GM21723 (cell line): ENCODE results near the gene B3GNT9.

Source experiments
- ATAC-seq: cut with Tn5 transposase; IDR thresholded peaks from one replicate; pipeline ENCODE4 v1.9.1; 2021; ENCODE audit warnings: mild to moderate bottlenecking, moderate library complexity; ENCODE audit not compliant: unreplicated experiment

The B3GNT9 gene

DNA sequence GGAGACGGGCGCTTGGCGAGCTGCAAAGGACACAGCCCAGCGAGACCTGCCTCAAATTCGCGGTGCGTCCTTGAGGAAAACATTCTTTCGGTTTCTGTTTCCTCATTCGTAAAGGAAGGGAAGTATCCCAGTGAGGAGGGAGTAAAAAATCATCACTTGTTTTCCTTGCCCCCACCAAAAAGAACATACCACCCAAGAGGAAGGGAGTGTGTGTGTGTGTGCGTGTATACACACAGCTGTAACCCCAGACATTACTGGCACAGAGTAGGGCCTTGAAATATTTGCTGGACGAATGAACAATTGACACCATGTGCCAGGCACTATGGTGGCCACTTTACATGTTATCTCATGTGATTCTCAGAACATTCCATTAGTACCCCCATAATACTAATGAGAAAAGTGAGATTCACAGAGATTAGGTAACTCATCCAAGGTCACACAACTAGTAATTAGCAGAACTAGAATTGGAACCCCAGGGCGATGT, 34.9 kb upstream of the B3GNT9 start:
- ATAC-seq = no peak

DNA sequence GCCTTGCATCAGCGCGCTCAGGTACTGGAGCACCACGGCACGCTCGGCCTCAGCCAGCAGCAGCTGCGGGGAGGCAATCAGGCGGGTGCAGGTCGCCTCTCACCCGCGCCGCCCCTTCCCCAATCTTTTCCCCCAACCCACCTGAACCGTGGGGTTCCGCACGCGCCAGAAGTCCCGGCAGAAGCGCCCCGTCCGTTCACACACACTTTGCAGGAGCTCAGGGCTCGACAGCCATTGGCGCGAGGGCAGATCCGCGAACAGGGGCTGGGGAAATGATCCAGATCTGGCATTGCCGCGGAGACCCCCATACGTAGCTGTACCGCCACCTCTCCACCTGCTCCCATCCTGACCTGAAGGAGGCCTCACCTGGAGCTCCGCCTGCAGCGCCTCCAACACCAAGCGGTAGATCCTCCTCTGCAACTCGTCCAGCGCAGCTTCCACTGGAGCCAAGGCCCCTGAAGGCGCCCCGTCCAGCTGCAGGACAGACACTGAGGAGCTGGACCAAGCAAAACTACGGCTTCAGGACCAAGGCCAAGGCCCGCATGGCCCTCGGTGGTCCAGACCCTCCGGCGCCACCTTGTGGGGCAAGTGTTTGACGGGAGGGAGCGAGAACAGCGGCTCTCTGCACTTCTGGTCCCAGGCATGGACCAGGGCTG, 34.3 kb upstream of the B3GNT9 start:
- ATAC-seq = peak; percentile 31

DNA sequence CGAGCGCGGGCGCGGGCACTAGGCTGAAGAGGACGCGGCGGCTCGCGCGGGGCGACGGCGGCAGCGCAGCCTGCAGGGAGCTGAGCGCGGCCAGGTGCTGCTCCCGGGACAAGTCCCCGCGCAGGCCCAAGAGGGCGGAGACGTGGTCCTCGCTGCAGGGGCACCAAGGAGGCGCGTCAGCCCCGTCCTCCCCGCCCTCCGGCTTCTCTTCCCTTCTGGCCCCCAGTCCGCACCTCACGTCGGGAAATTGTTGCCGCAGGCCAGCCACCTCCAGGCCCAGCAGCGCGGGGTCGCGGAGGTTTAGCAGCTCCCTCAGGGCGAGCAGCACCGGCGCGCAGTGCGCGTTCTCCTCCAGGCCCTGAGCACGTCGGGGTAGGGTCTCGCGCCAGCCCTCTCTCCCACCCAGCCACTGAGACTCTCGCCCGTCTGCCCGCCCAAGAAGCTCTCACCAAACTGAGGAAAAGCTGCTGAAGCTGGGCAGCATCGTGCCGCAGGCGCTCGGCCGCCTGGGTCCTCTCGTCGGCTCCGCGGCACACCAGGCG, 33.7 kb upstream of the B3GNT9 start:
- ATAC-seq = peak; percentile 13

GRCh38 chr16:67183627-67184452, 33.0 kb upstream of the B3GNT9 start, which contains the start of gene MATCAP1:
MATCAP1 (minus strand) TSS chr16:67183963; CDS start chr16:67180610, 3,353 bp downstream.
- peak; percentile 92 for ATAC-seq

GRCh38 chr16:67183284-67183626, 32.5 kb upstream of the B3GNT9 start:
- ATAC-seq = no peak

DNA sequence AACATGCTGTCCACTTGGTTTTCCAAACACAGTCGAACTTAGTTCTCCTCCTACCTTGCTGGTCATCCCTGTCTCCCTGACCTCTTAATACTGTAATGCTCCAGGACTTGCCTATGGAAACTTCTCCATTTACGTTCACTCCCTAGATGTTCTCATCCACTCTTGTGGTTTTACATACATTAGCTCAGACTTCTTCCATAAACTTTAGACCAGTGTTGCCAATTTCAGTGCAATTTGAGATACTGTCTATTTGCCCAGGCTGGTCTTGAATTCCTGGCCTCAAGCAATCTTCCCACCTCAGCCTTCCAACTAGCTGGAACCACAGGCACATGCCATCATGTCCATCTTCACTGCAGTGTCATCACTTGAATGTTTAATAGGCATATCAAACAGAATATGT, 31.5 kb upstream of the B3GNT9 start:
- ATAC-seq = no peak

DNA sequence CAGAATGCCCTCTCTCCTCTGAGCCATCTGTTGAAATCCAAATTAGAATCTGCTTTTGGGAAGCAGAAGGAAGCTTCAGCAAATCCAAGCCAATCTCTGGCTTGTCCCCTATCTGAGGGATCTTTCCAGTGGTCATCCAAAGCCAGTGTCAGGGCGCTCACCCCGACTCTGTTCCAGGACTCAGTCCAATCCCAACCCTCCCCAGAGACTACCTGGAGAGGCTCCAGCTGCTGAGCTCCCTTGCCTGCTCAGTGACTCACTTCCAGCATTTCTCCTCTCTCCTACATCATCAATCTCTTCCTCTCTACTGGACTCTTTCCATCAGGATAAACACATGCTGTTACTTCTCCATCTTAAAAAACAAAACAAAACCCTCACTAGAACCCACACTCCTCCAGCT, 30.5 kb upstream of the B3GNT9 start:
- ATAC-seq = no peak

GRCh38 chr16:67180166-67180565, 29.4 kb upstream of the B3GNT9 start:
- ATAC-seq = no peak

GRCh38 chr16:67179421-67180080, 28.8 kb upstream of the B3GNT9 start:
- no peak for ATAC-seq

DNA sequence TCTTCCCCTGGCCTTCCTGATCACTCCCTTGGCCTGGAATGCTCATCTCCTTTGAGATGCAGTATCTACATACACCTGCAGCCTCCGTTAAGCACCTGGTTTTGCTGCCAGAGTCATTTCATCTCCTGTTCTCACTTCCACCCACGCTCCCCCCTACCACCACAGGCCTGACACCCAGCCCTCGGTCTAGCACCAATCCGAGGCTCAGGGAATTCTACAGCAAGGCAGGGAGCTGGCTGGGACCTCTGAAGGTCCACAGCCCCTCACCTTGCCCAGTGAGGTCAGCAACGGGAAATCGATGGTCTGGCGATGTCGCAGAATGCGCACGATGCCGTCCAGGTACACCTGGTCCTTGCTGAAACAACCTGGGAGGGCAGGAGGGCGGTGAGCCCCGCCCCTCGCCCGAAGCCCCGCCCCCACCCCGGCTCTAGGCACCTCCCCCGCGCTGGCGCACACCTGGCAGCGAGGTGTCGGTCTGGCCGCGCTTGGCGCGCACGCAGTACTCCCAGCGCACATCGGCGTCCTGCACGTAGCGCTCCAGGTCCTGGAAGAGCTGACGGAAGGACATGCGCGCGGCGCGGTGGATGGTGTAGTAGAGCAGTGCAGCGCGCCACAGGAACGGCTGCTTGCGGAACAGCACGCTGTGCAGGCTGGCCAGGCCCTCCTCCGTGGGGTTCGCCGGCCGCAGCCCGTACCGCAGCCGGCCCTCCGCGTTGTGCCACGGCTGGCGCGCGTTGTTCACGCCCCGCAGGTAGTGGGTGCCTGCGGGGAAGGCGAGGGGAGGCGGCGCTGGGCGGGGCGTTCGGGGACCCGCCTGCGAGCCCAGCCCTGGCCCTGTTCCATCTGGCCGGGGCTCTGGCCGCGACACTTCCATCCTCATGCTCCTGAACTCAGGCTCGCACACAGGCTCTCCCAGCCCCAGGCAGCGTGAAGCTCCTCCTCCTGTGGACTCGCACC, 27.2 kb upstream of the B3GNT9 start:
- ATAC-seq = no peak

- no peak for ATAC-seq
Observed at GRCh38 chr16:67176662-67177061, 25.9 kb upstream of the B3GNT9 start.

- no peak for ATAC-seq
Observed at GRCh38 chr16:67174706-67175231, 24.0 kb upstream of the B3GNT9 start.

DNA sequence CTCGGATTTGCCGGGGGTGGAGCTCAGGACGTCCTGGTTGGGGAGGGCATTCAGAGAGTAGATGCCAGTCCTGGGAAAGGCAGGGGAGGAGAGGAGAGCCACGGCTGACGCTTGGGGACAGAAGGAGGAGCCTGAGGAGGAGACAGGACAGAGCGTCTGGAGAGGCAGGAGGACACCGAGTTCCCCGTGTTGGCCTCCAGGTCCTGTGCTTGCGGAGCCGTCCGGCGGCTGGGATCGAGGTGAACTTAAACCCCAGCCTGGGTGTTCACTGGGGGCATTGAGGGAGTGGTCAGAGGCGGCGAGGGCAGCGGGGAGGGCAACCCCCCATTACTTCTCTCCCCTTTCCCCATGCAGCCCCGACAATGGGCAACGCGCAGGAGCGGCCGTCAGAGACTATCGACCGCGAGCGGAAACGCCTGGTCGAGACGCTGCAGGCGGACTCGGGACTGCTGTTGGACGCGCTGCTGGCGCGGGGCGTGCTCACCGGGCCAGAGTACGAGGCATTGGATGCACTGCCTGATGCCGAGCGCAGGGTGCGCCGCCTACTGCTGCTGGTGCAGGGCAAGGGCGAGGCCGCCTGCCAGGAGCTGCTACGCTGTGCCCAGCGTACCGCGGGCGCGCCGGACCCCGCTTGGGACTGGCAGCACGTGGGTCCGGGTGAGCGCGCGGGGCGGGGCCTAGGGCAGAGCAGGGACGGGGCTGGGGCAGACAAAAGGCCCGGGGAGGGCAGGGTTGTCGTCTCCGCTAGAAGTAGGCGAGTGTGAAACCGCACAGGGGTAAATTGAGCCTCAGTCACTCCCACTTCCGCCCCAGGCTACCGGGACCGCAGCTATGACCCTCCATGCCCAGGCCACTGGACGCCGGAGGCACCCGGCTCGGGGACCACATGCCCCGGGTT, 23.3 kb upstream of the B3GNT9 start:
- peak; percentile 32 for ATAC-seq

GRCh38 chr16:67173323-67173722, 22.5 kb upstream of the B3GNT9 start:
- no peak for ATAC-seq

- ATAC-seq = peak; percentile 6
Observed at GRCh38 chr16:67170949-67171649, 20.3 kb upstream of the B3GNT9 start.

- peak; percentile 53 for ATAC-seq
Observed at GRCh38 chr16:67170168-67170948, 19.6 kb upstream of the B3GNT9 start, which contains the start of gene NOL3. NOL3 (plus strand) TSS chr16:67170538.

- ATAC-seq = peak; percentile 9
Observed at GRCh38 chr16:67169642-67170167, 18.9 kb upstream of the B3GNT9 start.
